Measurements from ENCODE around the gene CDH13.

The CDH13 gene

GRCh38 chr16:82965808-82966207 lies 339.0 kb downstream of the CDH13 start:
- DNase-seq: no peak

- no peak for DNase-seq
These were observed 340.7 kb downstream of the CDH13 start for GRCh38 chr16:82967424-82967823.

- no peak for DNase-seq
These were observed 344.4 kb downstream of the CDH13 start for GRCh38 chr16:82971126-82971525.

GRCh38 chr16:82972331-82972919 lies 345.7 kb downstream of the CDH13 start:
- DNase-seq: no peak

GRCh38 chr16:82979406-82980111 lies 352.8 kb downstream of the CDH13 start:
- DNase-seq: no peak

GRCh38 chr16:82980810-82981209 lies 354.0 kb downstream of the CDH13 start:
- no peak for DNase-seq

- no peak for DNase-seq
These were observed 361.0 kb downstream of the CDH13 start for GRCh38 chr16:82987767-82988166.

- DNase-seq: no peak
These were observed 363.4 kb downstream of the CDH13 start for GRCh38 chr16:82990155-82990554.

- no peak for DNase-seq
These were observed 364.6 kb downstream of the CDH13 start for GRCh38 chr16:82991410-82991809.

GRCh38 chr16:82991966-82992675 lies 365.4 kb downstream of the CDH13 start:
- no peak for DNase-seq

- no peak for DNase-seq
These were observed 366.0 kb downstream of the CDH13 start for GRCh38 chr16:82992786-82993185.

GRCh38 chr16:82993415-82993814 lies 366.6 kb downstream of the CDH13 start:
- DNase-seq: no peak

- DNase-seq: no peak
These were observed 367.2 kb downstream of the CDH13 start for GRCh38 chr16:82993926-82994325.

- DNase-seq: no peak
These were observed 368.6 kb downstream of the CDH13 start for GRCh38 chr16:82995286-82995923.

- no peak for DNase-seq
These were observed 369.2 kb downstream of the CDH13 start for GRCh38 chr16:82995924-82996441.

- no peak for DNase-seq
These were observed 370.0 kb downstream of the CDH13 start for GRCh38 chr16:82996814-82997213.

GRCh38 chr16:82999711-83000110 lies 372.9 kb downstream of the CDH13 start:
- DNase-seq: no peak

GRCh38 chr16:83002351-83003334 lies 375.9 kb downstream of the CDH13 start:
- DNase-seq: no peak

- DNase-seq: no peak
These were observed 378.3 kb downstream of the CDH13 start for GRCh38 chr16:83004868-83005652.

- DNase-seq: no peak
These were observed 378.9 kb downstream of the CDH13 start for GRCh38 chr16:83005653-83006160.

Data from NK-92 treated with Interleukin-12 subunit alpha and Interleukin-12 subunit beta, amount 100 ng/mL, for 24 hours (cell line).